HG03457 (cell line): ENCODE data around the gene LPGAT1.
"Not testable (repeated sequence)": the region's sequence is repeated elsewhere in the genome, so short reads cannot be mapped to it uniquely, and the experiment has no call there.

Experiments
- ATAC-seq: cut with Tn5 transposase; IDR thresholded peaks from one replicate; pipeline ENCODE4 v1.9.1; 2021; ENCODE audit warnings: moderate number of reproducible peaks; ENCODE audit not compliant: unreplicated experiment

Gene LPGAT1, protein sequence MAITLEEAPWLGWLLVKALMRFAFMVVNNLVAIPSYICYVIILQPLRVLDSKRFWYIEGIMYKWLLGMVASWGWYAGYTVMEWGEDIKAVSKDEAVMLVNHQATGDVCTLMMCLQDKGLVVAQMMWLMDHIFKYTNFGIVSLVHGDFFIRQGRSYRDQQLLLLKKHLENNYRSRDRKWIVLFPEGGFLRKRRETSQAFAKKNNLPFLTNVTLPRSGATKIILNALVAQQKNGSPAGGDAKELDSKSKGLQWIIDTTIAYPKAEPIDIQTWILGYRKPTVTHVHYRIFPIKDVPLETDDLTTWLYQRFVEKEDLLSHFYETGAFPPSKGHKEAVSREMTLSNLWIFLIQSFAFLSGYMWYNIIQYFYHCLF

DNA sequence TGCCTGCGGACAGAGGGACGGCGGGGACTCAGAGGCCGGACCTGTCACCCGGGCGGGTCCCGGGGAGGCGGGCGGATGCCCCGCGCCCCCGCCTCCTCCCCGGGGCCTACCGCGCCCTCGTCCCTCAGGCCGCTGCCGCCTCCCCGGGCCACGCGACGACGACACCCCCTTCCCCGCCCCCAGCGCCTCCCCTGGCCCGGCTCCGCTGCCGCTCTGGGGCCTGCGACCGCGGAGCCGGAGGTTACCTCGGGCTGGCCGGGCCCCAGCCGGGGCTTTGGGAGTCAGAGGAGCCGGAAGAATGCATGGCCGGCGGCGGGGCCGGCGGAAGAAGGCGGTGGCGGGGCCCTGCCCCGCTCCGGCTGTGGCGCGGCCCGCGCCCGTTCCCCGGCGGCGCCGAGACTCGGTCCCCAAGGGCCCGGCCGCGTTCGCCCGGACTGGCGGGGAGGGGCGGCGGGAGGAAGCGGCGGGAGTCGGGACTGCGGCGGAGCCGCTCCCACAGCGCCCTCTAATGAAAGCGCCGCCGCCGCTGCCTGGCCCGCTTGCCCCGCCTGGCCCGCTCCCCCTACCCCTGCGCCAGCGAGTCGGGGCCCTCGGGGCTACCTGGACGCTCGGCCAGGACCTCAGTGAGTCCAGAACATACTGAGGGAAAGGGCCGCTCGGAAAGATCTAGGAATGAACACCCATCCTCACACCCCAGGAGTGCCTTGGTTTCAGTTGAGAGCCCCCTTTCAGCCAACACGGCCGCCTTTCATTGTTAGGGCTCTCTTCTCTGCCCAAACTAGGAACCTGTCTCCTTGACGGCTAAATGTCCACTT lies at the start of gene LPGAT1:
LPGAT1 (minus strand) TSS at position 436 of the 815 bp plus-strand sequence. CDS start 1,467 bp downstream, outside the sequence.
- ATAC-seq, result peak; percentile 52

DNA sequence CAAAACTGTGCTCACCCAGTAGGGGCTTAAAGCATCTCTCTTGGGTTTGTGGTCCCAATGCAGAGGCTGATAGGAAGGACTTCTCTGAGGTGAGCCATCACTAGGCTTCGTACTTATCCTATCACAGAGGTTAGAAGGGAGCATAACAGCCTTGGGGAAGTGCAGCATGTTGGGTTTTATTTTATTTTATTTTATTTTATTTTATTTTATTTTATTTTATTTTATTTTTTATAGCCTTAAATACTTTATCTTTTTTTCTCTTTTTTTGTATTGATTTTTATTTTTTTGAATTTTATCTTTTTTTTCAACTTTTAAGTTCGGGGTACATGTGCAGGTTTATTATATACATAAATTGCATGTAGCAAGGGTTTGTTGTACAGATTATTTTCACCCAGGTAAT lies 48.9 kb upstream of the LPGAT1 start:
- no peak for ATAC-seq

DNA sequence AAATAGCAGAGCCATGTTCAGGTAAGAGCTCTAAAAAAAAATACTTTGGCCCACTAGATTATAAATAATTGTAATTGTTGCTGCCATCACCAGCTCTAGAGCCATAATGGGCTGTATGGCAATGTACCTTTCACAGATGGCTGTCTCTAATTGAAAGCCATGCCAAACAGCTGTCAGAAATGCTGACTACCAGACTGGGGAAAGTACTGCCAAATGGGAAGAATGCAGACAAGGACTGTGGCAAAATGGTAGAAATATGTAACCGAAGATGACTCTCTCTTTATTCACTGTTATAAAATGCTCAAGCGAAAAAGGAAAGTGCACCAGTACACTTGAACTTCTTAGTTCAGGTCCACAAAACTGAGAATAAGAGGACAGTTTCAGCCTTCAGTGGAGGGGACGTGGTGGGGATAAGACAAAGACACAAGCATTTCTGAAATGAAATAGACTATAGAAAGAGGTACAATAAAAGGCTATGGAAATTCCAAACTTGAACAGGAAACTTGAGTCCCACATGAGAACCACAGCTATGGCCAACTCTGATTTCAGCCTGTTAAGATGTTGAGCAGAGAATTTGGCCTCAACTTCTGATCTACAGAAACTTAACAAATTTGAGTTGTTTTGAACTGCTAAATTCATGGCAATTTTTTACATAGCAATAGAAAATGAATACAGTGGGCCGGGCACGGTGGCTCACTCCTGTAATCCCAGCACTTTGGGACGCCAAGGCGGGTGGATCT lies 46.5 kb upstream of the LPGAT1 start:
- no peak for ATAC-seq

DNA sequence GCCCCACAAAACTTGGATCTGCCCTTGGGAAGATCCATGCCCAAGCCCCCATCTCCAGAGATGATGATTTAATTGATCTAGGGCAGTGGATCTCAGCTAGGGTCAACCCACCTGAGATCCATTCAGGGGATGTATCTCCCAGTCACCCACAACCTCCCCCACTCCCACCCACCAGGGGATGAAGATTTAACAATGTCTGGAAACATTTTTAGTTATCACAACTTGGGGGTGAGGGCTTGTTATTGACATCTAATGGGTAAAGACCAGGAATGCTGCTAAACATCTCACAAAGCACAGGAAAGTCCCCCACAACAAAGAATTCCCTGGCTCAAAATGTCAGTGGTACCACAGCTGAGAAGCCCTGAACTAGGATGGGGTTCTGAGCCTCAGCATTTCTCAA lies 45.0 kb upstream of the LPGAT1 start:
- no peak for ATAC-seq

DNA sequence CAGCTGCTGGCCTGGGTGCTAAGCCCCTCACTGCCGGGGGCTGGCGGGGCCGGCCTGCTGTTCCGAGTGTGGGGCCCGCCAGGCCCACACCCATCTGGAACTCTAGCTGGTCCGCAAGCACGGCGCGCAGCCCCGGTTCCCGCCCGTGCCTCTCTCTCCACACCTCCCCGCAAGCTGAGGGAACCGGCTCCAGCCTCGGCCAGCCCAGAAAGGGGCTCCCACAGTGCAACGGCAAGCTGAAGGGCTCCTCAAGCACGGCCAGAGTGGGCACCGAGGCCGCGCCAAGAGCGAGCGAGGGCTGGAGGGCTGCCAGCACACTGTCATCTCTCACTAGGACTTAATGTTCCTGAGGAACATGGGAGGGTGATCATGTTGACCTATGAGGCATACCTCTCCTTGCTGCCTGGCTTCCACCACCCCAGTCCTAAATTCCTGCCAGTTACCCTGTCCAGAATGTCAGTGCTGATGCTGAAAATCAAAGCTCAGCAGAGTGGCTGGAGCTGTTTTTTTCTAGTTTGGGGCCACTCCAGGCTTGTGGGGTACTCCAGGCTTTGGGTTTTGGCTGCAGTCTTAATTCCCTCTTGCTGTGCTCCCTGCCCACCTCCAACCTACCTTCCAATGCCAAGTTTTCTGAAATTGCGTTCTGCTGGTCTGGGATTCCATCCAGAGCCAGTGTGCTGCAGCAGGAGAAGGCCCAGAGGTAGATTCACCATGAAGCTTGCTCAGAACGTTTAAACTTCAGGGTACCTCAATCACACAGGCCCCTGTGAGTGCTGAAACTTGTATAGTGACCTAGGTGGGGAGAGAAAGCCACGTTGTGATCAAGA lies 44.2 kb upstream of the LPGAT1 start:
- no peak for ATAC-seq

DNA sequence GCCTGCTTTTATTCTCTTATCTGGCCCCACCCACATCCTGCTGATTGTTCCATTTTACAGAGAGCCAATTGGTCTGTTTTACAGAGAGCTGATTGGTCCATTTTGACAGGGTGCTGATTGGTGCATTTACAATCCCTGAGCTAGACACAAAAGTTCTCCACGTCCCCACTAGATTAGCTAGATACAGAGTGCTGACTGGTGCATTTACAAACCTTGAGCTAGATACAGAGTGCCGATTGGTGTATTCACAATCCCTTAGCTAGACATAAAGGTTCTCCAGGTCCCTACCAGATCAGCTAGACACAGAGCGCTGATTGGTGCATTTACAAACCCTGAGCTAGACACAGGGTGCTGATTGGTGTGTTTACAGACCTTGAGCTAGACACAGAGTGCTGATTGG lies 43.2 kb upstream of the LPGAT1 start:
- ATAC-seq, result not testable (repeated sequence)

DNA sequence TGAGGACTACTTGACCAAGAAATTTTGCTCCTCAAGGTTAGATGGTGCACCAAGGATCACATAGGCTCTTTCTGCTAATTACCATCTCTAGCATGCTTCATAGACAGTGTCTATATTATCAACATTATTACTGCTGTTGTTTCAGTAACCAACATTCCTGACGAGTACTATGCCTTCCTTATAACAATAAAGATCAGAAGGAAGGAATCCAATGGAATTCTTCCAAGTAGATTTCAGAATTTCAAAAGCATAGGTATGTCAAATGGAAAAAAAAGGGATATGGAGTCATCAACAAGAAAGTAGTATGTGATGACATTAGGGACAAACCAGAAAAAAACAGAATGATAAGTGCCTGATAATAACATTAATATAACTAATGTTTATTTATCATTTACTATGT lies 39.6 kb upstream of the LPGAT1 start:
- no peak for ATAC-seq

DNA sequence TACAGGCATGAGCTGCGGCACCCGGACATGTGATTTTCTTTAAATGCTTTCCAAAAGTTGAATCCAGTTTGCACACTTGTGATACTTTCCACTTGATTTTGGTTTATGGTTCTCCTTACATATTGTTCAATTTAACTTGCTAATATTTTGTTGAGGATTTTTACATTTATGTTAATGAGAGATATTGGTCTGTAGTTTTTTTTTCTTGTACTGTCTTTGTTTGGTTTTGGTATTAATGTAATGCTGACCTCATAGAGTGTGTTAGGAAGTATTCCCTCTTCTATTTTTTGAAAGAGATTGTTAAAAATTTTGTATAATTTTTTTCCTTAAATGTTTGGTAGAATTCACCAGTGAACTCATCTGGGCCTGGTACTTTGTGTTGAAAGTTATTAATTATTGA lies 34.6 kb upstream of the LPGAT1 start:
- ATAC-seq, result no peak

DNA sequence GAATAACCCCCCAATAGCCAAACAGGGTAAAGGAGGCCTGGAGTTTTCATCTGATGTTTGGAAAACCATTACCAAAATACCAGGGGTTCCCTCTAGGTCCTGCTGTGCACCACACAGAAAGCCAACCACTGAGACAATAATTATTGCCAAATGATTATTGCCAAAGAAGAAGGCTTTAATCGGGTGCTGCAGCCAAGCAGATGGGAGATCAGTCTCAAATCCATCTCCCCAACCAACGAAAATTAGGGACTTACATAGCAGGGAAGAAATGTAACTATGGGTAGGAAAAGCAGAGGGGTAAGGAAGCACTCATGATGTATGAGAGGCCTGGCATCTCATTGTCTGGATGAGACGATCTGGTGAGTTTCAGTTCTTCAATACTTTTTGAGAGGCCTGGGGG lies 28.8 kb upstream of the LPGAT1 start:
- no peak for ATAC-seq

DNA sequence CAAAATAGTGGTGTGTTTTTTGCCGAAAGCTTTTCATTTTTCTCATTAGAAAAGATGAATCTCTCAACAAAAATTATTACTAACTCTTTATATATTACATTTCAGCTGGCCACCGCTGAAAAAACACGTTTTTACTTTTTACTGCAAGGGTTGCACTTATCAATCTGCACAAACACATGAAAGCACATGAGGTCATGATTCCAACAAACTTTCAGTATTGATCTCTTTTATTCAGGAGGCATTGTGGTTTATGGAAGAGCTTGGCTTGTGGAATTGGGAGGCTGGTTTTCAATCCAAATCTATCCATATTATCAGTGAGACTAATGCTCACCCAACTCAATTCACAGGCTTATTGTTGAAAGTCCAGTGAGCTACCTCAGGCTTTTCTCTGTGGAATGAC lies 20.6 kb upstream of the LPGAT1 start:
- no peak for ATAC-seq

DNA sequence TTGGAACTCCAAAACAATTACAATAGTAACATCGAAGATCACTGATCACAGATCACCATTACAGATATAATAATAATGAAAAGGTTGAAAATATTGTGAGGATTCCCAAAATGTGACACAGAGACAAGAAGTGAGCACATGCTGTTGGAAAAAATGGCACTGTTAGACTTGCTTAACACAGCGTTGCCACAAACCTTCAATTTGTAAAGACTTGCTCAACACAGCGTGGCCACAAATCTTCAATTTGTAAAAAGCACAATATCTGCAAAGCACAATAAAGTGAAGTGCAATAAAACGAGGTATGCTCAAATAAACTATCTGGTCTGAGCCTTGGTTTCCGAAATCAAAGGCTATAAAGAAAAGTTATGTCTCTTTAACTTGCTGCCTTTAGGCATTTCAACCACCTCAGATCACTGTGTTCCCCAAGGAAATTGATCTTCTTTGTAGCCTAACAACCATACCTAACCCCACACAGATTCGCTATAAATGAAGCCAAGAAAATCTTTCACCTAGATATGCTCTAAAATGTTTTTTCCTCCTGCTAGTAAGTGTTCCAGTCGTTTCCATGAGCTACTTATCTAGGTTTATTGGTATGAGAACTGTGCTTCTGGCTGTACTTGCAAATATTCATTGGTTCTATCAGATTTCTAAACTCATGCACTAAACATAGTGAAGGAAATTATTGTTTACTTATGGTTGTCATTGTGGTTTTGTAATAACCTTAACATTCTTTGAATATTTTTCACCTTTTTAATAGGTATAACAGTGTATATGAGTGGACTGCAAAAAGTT lies 13.1 kb upstream of the LPGAT1 start:
- ATAC-seq, result no peak

DNA sequence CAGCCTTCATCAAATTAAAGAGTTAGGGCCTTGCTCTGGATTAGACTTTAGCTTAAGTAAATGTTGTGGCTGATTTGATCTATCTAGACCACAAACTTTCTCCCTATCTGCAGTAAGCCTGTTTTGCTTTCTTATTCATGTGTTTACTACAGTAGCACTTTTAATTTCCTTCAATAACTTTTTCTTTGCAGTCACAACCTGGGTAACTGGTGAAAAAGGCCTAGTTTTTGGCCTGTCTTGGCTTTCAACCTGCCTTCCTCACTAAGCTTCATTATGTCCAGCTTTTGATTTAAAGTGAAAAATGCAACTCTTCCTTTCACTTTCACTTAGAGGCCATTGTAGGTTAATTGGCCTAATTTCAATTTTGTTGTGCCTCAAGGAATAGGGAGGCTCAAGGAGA lies 12.5 kb upstream of the LPGAT1 start:
- no peak for ATAC-seq

DNA sequence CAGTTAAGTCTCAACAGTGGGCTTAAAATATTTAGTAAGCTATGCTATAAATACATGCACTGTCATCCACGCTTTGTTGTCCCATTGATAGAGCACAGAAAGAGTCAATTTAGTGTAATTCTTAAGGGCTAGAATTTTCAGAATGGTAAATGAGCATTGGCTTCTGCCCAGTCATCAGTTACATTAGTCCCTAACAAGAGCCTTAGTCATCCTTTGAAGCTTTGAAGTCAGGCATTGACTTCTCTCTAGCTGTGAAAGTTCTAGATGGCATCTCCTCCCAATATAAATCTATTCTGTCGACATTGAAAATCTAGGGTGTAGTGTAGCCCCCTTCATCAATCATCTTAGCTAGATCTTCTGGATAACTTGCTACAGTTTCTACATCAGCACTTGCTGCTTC lies 12.0 kb upstream of the LPGAT1 start:
- ATAC-seq, result no peak

DNA sequence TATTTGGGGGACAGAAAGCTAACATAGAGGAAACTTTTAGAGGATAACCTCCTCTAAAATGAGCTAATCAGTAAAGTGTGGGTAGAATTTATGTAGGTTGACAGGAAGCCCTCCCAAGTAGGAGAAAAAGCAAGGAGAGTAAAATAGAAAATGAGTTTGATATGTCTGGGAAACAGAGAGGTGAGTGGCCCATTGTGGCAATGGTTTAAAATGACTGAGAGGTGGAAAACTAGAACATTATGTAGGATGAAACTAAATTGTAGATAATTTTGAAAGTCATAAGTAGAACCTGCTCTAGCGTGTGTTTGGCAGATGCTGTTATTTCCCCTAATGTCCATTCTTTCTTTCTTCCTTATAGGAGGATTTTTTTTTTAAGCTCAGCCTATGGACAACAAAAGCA lies 8.5 kb upstream of the LPGAT1 start:
- no peak for ATAC-seq

DNA sequence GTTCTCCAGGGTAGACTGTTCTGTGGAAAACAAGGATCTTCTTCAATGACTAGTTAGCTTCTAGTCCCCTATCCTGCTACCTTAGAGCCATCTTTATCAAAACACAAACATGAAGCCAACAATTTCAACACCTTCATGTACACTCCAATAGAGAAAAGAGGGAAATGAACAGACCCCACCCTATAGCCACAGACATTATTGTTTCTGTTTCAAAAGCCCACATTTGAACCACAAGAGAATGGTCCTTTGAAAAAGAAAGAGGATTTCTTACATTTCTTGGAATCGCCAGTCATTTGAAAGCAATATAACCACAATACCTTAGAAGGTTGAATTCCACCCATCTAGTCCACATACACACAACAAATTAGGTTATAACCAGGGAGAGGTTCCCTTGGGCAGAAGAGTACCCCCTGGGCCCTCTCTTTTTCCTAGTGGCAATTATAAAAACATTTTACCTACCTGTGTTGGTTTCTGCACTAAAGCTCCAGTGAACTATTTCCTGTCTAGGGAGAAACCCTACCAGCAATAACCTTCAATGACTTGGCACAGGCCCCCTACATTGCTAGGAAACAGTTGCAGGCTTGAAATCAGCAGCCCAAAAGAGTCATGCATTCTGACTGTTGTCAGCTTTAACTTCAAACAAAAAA lies 2.7 kb upstream of the LPGAT1 start:
- no peak for ATAC-seq

DNA sequence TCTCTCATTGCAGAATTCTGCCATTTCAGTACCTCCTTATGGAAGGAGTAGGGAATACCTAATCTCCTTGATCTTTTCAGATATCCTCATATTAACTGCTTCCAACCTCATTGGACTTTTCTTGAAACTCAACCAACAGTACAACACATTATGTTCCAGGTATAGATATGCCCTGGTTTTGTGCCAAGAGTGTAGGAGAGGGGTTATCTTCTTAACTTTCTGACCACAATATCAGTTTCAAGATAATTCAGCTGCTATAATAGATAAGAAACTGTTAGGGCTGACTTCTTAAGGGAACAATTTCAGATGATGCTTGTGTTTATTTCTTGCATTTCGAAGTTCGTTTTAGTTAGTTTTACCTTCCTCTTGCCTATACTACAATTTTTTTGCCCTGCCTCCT lies 2.1 kb upstream of the LPGAT1 start:
- ATAC-seq, result no peak

DNA sequence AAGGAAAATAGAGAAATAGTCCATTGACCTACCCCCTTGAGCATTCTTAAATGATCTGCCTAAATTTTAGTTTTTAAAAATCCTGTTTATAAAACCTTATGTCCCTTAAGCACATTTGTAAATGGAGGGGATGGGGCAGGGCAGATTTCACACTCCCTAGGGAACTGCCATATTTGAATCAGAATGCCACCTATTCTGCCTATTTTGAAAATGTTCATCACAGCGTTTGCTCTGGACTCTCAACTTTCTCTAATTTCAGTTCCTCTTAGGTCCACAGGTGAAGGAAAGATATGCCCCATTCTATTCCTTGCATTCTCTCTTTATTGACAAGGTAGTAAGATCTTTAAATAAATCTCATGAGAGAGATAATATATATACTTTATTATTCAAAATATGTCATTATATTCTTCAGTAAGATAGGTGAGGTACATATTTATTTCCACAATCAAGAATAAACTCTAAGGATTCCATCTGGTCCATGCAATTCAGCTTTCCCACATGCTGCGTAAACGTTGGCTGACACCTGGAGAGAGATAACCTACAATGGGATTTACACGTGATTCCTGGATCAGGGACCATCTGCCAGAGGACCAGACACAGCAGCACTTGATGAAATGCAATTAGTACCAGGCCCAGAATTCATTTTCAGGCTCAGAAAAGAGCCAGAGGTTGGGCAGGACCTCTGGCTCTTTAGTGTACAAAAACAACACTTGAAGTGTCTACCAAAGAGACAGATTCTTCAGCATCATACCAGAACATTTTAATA lies 1.2 kb upstream of the LPGAT1 start:
- no peak for ATAC-seq

DNA sequence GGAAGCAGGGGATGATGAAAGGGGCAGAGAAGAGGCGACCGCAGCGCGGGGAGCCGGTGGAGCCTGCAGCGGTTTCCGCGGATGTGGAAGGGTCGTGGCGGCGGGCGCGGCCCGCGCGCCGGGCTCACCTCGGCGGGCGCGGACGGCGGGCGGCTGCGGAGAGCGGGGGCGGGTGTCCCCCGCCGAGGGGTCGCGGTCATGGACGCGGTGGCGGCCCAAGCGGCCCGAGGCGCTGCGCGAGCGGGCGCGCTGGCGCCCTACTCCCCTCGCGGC lies 572 bp downstream of the LPGAT1 start:
- peak; percentile 11 for ATAC-seq
